SJSA1 (cell line): ENCODE results near the gene SCN1A. TPM values are rescaled to one million over a fixed set of nuclear protein-coding genes. Genes with fewer than 3 reads are reported as not detected.

Experiments used
- total RNA-seq: library from RNA; depleted of rRNA; stranded (reverse); fragments of >200 nt; shearing (Covaris generic); gene quantifications from 2 replicates; pipeline ENCODE4 v1.2.3, GENCODE V29; 2014; rRNA removed

The SCN1A gene
- total RNA-seq, 1 experiment from 2014 or later, result not detected

Other genes starting within 250 kb of the SCN1A start
- 26.9 and 38.3 TPM in 2 replicates for gene TTC21B, start 174.2 kb downstream of the SCN1A start, total RNA-seq
- 11.5 and 19.9 TPM in 2 replicates for gene SCN9A, start 247.9 kb upstream of the SCN1A start, total RNA-seq